IPS-20b (cell line): ENCODE data around the gene LLGL2.
A peak's percentile ranks its signal among the peaks of the same experiment; 100 is the strongest.
"Not testable (repeated sequence)": the region's sequence is repeated elsewhere in the genome, so short reads cannot be mapped to it uniquely, and the experiment has no call there.

Experiments used
- H3K27ac ChIP-seq: one replicate; pipeline ENCODE4 v1.5.1; 2013; ENCODE audit warnings: low read length
- H3K27me3 ChIP-seq: 2 replicates; pipeline ENCODE4 v1.6.1; 2013; ENCODE audit warnings: mild to moderate bottlenecking, low read length, inconsistent platforms; ENCODE audit not compliant: insufficient read depth
- H3K36me3 ChIP-seq: 2 replicates; pipeline ENCODE4 v1.6.1; 2013; ENCODE audit warnings: low read depth, mild to moderate bottlenecking, inconsistent platforms, low read length, moderate library complexity; ENCODE audit not compliant: insufficient read depth
- H3K4me1 ChIP-seq: 2 replicates; pipeline ENCODE4 v1.6.1; 2013; ENCODE audit warnings: mild to moderate bottlenecking, control low read depth, inconsistent platforms, low read length, moderate library complexity; ENCODE audit not compliant: insufficient read depth
- H3K4me3 ChIP-seq: 2 replicates; pipeline ENCODE4 v1.5.1; 2013; ENCODE audit warnings: mild to moderate bottlenecking, low read length, inconsistent platforms
- H3K9ac ChIP-seq: 2 replicates; pipeline ENCODE4 v1.6.1; 2013; ENCODE audit warnings: low read depth, mild to moderate bottlenecking, inconsistent platforms, low read length, moderate library complexity
- H3K9me3 ChIP-seq: 2 replicates; pipeline ENCODE4 v1.6.1; 2013; ENCODE audit warnings: mild to moderate bottlenecking, low read depth, low read length, inconsistent platforms; ENCODE audit not compliant: insufficient read depth

Gene LLGL2

DNA sequence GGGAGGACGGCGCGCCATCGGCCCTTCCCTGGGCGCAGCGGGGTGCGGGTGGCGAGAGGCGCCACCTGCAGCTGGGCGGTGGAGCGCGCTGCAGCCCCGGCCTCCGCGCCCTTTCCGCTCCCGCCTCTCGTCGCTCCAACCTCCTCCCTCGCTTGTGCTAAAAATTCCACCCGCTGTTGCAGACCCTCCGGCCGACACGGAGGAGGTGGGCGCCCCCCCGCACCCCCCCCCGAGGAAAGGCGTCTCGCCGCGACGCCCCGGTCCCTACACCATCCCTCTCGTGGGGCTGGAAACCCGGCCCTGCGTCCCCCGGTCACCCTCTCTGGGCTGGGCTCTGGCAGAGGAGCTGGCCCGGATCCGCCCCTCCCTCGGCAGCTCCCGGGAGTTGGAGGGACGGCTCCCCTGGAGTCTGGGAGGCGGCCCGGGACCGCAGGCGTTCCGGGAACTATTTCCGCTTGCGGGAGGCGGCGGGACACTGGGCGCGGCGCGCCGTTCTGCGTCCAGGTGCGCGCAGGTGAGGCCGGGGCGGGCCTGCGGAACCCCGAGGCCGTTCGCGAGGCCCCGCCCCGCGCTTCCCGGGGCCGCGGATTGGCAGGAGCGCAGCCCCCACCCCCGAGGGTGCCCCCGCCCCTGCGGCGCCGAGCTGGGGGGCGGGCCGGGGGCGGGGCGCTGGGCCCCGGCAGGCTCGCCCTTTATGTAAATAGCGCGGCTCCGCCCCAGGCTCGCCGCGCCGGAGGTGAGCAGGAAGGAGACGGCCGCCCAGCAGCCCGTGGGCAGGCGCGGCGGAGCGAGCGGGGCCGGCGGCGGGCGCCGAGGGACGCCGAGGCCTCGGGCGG, at the start of gene LLGL2:
TSS of gene LLGL2 (plus strand) at position 728 of the 836 bp plus-strand sequence. CDS start 17,730 bp downstream, outside the sequence.
- Histone ChIP-seq H3K36me3 (peaks cover 25% of the 10 kb centered on the region), H3K27ac (peak within 1 kb of the TSS; percentile 71), H3K9ac (peak within 1 kb of the TSS; percentile 89; the same call in 1 of the 2 replicates), H3K27me3 (peaks cover 13% of the 10 kb centered on the region), H3K4me3 (peak within 1 kb of the TSS; percentile 78), H3K9me3 (no peaks in the 10 kb centered on the region), H3K4me1 (peaks cover 7% of the 10 kb centered on the region; the same call in 1 of the 2 replicates)

DNA sequence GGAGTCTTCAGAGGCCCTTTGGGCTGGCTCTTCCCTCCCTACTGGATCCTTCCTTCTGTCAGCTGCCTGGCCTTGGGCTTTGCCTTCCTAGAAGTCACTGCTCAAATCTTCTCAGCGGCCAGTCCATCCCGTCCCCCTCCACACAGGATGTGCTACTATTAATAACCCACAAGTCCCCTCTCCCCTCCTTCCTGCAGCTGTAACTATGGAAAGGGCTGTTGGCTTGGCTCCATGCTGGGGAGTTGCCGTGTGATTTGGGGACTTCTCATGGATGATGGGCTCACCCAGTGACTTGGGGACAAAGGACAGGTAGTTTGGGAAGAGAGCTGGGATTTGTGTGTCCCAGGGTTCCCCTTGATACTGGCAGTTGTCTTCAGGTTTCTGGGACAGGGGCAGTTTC, 49.6 kb upstream of the LLGL2 start:
- no peak overlapping the region for H3K27ac ChIP-seq
- H3K36me3 ChIP-seq, result peaks cover 21% of the 10 kb centered on the region
- no peak overlapping the region for H3K4me3 ChIP-seq
- H3K9ac ChIP-seq, result no peak overlapping the region
- no peaks in the 10 kb centered on the region for H3K27me3 ChIP-seq
- no peaks in the 10 kb centered on the region for H3K9me3 ChIP-seq
- H3K4me1 ChIP-seq, result no peaks in the 10 kb centered on the region

DNA sequence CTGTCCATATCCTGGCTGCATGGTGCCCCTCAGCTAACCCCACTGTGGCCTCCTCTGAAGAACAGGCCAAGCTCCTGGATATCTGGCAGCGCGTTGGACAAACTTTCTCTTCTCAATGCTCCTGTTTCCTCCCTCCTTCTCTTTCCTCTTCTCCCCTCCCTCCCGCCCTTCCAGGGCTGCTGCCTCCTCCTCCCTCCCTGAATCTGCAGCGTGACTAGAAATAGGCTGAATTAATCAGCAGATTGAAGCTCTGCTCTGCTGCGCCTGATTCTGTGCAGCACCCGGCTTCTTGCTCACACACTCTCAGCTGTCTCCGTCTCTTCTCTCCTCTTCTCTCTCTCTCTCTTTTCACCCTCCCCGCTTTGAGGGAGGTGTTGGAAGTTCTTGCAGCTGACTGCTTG, 49.2 kb upstream of the LLGL2 start:
- H3K36me3 ChIP-seq, result peaks cover 21% of the 10 kb centered on the region
- no peak overlapping the region for H3K9ac ChIP-seq
- H3K27me3 ChIP-seq, result no peaks in the 10 kb centered on the region
- no peaks in the 10 kb centered on the region for H3K4me1 ChIP-seq
- no peaks in the 10 kb centered on the region for H3K9me3 ChIP-seq
- no peak overlapping the region for H3K27ac ChIP-seq
- no peak overlapping the region for H3K4me3 ChIP-seq

DNA sequence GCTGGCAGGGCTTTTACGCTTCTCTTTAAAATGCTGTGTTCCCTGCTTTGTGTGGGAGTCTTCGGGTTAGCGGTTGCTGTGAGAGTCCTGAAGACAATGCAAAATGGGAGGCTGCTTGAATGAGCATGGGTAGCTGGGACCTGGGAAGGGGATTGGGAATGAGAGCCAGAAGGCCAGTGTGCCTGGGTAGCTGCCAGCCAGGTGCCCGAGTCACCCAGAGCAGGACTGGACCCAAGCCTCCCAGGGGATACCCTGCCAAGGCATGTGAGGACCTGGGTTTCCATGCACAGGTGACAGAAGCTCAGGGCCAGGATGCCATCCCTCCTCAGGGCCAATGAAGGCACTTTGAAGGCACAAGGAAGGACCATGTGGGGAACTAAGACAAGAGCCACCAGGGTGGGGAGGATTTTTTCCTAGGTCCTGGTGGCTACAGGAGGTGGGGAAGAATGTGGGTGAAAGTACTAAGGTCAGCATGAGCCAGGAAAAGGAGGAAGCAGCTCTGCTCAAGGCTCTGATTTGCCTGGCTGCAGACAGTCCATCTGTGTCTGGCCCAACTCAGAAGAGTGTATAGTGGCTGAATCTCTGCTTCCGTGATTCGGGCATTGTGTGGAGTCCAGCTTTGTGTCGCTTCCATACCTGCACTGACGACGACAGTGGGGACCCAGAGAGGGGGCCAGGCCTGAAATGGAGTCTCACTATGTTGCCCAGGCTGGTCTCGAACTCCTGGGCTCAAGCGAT, 48.6 kb upstream of the LLGL2 start:
- H3K4me1 ChIP-seq, result no peaks in the 10 kb centered on the region
- no peaks in the 10 kb centered on the region for H3K9me3 ChIP-seq
- H3K27ac ChIP-seq, result no peak overlapping the region
- no peaks in the 10 kb centered on the region for H3K27me3 ChIP-seq
- peaks cover 17% of the 10 kb centered on the region for H3K36me3 ChIP-seq
- H3K4me3 ChIP-seq, result no peak overlapping the region
- no peak overlapping the region for H3K9ac ChIP-seq

GRCh38 chr17:75477490-75477862, 48.0 kb upstream of the LLGL2 start:
- not testable (repeated sequence) for H3K4me1 ChIP-seq, H3K4me3 ChIP-seq, H3K27me3 ChIP-seq, H3K27ac ChIP-seq, H3K9me3 ChIP-seq, H3K9ac ChIP-seq
- peaks cover 13% of the 10 kb centered on the region for H3K36me3 ChIP-seq

DNA sequence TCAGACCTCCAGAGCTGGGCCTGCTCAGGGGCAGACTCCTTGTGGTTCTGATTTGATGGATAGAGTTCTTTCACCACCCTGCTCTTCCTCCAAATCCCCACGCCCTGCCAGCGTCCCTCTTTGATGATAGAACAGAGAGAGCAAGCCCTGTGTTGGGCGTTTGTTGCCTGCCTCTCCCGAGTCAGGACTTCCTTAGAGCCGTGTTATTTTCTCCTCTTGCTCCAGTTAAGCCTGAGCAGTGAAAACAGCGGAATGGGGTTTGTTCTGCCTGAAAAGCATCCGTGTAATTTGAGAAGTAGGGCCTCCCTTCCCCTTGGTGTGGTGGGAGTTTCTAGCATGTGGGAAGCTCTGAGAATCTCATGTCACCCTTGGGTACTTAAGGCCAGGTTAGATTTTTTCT, 47.0 kb upstream of the LLGL2 start:
- Histone ChIP-seq H3K4me1 (no peaks in the 10 kb centered on the region), H3K27ac (no peak overlapping the region), H3K9ac (0 out of 2 replicates have a peak overlapping the region, but pooled peaks have one; percentile 48)

DNA sequence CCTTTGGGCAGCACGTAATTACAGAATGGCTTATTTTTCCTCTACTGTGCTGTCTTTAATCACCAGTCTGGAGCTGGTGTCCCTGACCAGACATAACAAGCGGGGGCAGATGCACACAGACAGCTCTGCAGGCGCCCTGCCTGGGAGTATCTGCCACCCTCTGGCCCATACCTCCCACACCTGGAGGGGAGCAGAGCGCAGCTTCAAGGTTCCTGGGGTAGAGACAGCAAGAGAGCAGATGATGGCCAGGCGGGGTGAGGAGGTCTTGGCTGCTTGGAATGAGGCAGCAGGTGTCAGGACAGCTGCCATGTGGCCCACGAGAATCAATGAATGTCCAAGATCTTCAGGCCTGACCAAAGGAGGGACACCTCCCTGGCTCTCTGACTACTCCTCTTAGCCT, 45.2 kb upstream of the LLGL2 start:
- Histone ChIP-seq H3K9me3 (no peaks in the 10 kb centered on the region), H3K9ac (no peak overlapping the region), H3K27ac (no peak overlapping the region), H3K4me1 (no peaks in the 10 kb centered on the region), H3K4me3 (no peak overlapping the region), H3K27me3 (no peaks in the 10 kb centered on the region), H3K36me3 (peaks cover 8% of the 10 kb centered on the region; the same call in 1 of the 2 replicates)

More for the DNA sequence above, 47.0 kb upstream of the LLGL2 start:
- Histone ChIP-seq H3K4me3 (no peak overlapping the region), H3K36me3 (peaks cover 8% of the 10 kb centered on the region; the same call in 1 of the 2 replicates), H3K27me3 (no peaks in the 10 kb centered on the region), H3K9me3 (no peaks in the 10 kb centered on the region)

DNA sequence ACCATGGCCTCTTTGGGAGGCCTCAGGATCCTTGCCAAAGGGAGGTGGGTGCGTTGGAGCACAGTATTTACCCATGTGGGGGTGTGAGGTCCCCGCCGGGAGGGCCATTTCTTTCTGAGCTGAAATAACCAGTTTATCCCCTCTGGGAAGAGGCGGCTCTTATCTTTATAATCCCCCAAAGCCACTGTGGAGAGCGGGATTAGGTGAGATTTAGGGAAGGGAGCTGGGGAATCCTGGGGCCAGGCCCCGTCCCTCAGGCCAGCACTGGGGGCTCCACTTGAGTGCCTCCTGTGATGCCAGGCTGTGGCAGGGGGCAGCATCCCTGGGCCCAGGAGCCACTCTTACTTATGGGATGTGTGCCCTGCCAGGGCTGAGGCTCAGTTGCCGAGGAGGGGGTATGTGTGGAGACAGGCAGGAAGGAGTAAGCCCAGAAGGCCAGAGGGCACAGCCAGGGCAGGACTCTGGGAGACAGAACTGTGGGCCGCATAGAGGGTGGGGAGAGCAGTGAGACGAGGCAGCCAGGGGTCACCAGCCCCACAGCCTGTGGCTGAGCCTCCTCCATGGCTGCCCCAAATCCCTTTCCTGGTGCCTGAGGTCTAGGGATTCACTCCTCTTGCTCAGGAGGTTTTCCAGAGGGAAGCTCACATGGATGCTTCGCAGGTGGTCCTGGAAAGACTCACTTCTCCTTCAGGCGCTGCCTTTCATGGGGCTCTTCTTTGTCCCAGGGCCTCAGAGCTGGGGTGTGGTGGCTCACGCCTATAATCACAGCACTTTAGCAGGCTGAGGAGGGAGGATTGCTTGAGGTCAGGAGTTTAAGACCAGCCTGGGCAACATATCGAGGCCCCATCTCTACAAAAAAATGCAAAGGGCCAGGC, 44.1 kb upstream of the LLGL2 start:
- Histone ChIP-seq H3K27me3 (no peaks in the 10 kb centered on the region), H3K9ac (no peak overlapping the region), H3K9me3 (no peaks in the 10 kb centered on the region), H3K4me3 (no peak overlapping the region), H3K36me3 (peaks cover 8% of the 10 kb centered on the region; the same call in 1 of the 2 replicates), H3K27ac (no peak overlapping the region), H3K4me1 (no peaks in the 10 kb centered on the region)

DNA sequence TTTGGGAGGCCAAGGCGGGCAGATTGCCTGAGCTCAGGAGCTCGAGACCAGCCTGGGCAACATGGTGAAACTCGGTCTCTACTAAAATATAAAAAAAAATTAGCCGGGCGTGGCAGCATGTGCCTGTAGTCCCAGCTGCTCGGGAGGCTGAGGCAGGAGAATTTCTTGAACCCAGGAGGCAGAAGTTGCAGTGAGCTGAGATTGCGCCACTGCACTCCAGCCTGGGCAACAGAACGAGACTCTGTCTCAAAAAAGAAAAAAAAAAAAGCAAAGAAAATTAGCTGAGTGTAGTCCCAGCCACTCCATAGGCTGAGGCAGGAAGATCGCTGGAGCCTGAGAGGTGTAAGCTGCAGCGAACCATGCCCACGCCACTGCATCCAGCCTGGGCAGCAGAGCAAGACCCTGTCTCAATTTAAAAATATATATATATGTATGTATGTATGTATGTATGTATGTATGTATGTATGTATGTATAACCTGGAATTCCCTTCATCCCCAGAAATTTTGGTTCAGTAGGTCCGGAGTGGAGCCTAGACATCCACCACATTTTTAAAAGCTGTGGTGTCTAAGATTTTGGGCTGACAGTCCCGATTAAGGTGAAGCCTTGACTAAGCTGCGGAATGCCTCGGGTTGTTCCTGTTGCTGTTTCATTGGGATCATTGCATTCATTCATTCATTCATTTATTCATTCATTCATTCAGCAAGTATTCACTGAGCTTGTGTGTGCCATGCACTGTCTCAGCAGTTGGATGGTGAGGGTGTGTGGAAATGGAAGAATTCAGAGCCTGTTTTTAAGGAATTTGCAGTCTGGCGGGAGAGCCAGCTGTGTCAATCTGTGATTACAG, 43.2 kb upstream of the LLGL2 start:
- no peaks in the 10 kb centered on the region for H3K4me1 ChIP-seq
- H3K36me3 ChIP-seq, result no peaks in the 10 kb centered on the region
- H3K4me3 ChIP-seq, result no peak overlapping the region
- H3K27me3 ChIP-seq, result no peaks in the 10 kb centered on the region
- H3K27ac ChIP-seq, result no peak overlapping the region
- H3K9me3 ChIP-seq, result no peaks in the 10 kb centered on the region
- no peak overlapping the region for H3K9ac ChIP-seq

DNA sequence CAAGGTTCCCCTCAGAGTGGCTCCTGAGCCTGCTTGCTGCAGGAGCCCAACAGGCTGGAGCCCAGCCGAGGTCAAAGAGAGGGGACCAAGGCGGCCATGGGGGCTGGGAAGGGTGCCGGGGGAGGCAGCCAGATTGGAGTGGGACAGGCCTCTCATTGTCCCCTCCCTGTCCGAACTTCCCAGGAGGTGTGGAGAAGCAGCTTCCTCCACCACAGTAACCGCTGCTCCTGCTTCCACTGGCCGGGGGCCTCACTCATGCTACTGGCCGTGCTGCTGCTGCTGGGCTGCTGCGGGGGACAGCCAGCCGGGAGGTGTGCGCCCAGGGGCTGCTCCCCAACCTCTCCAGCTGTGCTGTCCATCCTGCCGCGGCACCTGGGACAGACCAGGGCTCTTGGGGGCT, 39.8 kb upstream of the LLGL2 start:
- Histone ChIP-seq H3K27me3 (no peaks in the 10 kb centered on the region), H3K4me3 (no peak overlapping the region), H3K9me3 (no peaks in the 10 kb centered on the region), H3K27ac (no peak overlapping the region), H3K9ac (no peak overlapping the region), H3K4me1 (no peaks in the 10 kb centered on the region), H3K36me3 (no peaks in the 10 kb centered on the region)

- H3K27me3 ChIP-seq, result no peaks in the 10 kb centered on the region
- H3K27ac ChIP-seq, result no peak overlapping the region
- no peaks in the 10 kb centered on the region for H3K36me3 ChIP-seq
- no peak overlapping the region for H3K9ac ChIP-seq
- H3K4me3 ChIP-seq, result no peak overlapping the region
- H3K4me1 ChIP-seq, result no peaks in the 10 kb centered on the region
- H3K9me3 ChIP-seq, result no peaks in the 10 kb centered on the region
Observed at GRCh38 chr17:75486151-75486550, 39.3 kb upstream of the LLGL2 start.
